Neural cell (in vitro differentiated cells): ENCODE results near the gene TYW1B. TPM values are rescaled to one million over a fixed set of nuclear protein-coding genes. Genes with fewer than 3 reads are reported as not detected.
"Not testable (repeated sequence)": the region's sequence is repeated elsewhere in the genome, so short reads cannot be mapped to it uniquely, and the experiment has no call there.

ENCODE experiments used
- H2AFZ ChIP-seq: fragments of 200-600, 300-800 bp; sonication (generic), shearing (Covaris generic); 2 replicates; pipeline ENCODE4 v1.6.0; 2014; ENCODE audit warnings: low read depth, mild to moderate bottlenecking, antibody characterized with exemption, low read length, moderate library complexity
- H3F3A ChIP-seq: fragments of 200-600 bp; shearing (Covaris generic); 2 replicates; pipeline ENCODE4 v1.6.1; 2016; ENCODE audit warnings: mild to moderate bottlenecking, moderate library complexity, mixed read lengths, antibody characterized with exemption, low read length; ENCODE audit not compliant: insufficient read depth, poor library complexity, severe bottlenecking
- H3K27ac ChIP-seq: fragments of 200-600, 300-800 bp; sonication (generic), shearing (Covaris generic); 2 replicates; pipeline ENCODE4 v1.5.1; 2014; ENCODE audit warnings: mild to moderate bottlenecking, low read length, moderate library complexity
- H3K27me3 ChIP-seq: fragments of 300-800, 200-600 bp; sonication (generic), shearing (Covaris generic); 2 replicates; pipeline ENCODE4 v1.6.0; 2014; ENCODE audit warnings: mild to moderate bottlenecking, low read depth, low read length, moderate library complexity; ENCODE audit not compliant: insufficient read depth
- H3K36me3 ChIP-seq: fragments of 300-800, 200-600 bp; sonication (generic), shearing (Covaris generic); 2 replicates; pipeline ENCODE4 v1.5.1; 2014; ENCODE audit warnings: mild to moderate bottlenecking, antibody characterized with exemption, low read length, moderate library complexity; ENCODE audit not compliant: insufficient read depth
- H3K4me2 ChIP-seq: fragments of 300-800, 200-600 bp; sonication (generic), shearing (Covaris generic); 2 replicates; pipeline ENCODE4 v1.6.0; 2014; ENCODE audit warnings: mild to moderate bottlenecking, low read length
- H3K4me3 ChIP-seq: fragments of 300-800, 200-600 bp; sonication (generic), shearing (Covaris generic); 2 replicates; pipeline ENCODE4 v1.5.1; 2014; ENCODE audit warnings: mild to moderate bottlenecking, low read length, moderate library complexity
- H3K79me2 ChIP-seq: fragments of 200-600 bp; shearing (Covaris generic); replicated peaks from 2 replicates; pipeline ENCODE4 v1.6.0; 2014; ENCODE audit warnings: mild to moderate bottlenecking, low read length, moderate library complexity; ENCODE audit not compliant: insufficient read depth
- H3K9ac ChIP-seq: fragments of 300-800, 200-600 bp; sonication (generic), shearing (Covaris generic); 2 replicates; pipeline ENCODE4 v1.6.1; 2016; ENCODE audit warnings: mild to moderate bottlenecking, low read length, mixed read lengths
- H3K9me2 ChIP-seq: fragments of 200-600 bp; shearing (Covaris generic); 2 replicates; pipeline ENCODE4 v1.6.1; 2016; ENCODE audit warnings: mild to moderate bottlenecking, low read length, mixed read lengths; ENCODE audit not compliant: insufficient read depth
- H3K9me3 ChIP-seq: fragments of 200-600, 300-800 bp; sonication (generic), shearing (Covaris generic); 2 replicates; pipeline ENCODE4 v1.6.1; 2016; ENCODE audit warnings: mild to moderate bottlenecking, mixed run types, low read length, moderate library complexity, mixed read lengths
- H4K20me1 ChIP-seq: fragments of 200-600 bp; shearing (Covaris generic); 2 replicates; pipeline ENCODE4 v1.6.1; 2016; ENCODE audit warnings: mild to moderate bottlenecking, mixed run types; ENCODE audit not compliant: insufficient read depth
- CTCF ChIP-seq: fragments of 450-650 bp; IDR thresholded peaks from 2 replicates; pipeline ENCODE4 v1.5.1; 2014; ENCODE audit warnings: antibody characterized with exemption, mild to moderate bottlenecking, moderate library complexity; ENCODE audit not compliant: poor library complexity, severe bottlenecking
- EP300 ChIP-seq: fragments of 450-650 bp; conservative IDR thresholded peaks from 2 replicates; pipeline ENCODE4 v1.6.1; 2014; ENCODE audit warnings: antibody characterized with exemption, mild to moderate bottlenecking, moderate library complexity; ENCODE audit not compliant: poor library complexity, severe bottlenecking
- EZH2 ChIP-seq: fragments of 200-600, 300-800 bp; shearing (Covaris generic), sonication (generic); IDR thresholded peaks from 2 replicates; pipeline ENCODE4 v1.6.1; 2014; ENCODE audit warnings: antibody characterized with exemption, low read length, borderline replicate concordance, mild to moderate bottlenecking; ENCODE audit not compliant: insufficient read depth, poor library complexity, severe bottlenecking
- MXI1 ChIP-seq: fragments of 450-650 bp; conservative IDR thresholded peaks from 2 replicates; pipeline ENCODE4 v1.6.1; 2014; ENCODE audit warnings: antibody characterized with exemption, mild to moderate bottlenecking; ENCODE audit not compliant: poor library complexity, severe bottlenecking
- POLR2AphosphoS5 ChIP-seq: IDR thresholded peaks from 2 replicates; pipeline ENCODE4 v1.6.1; 2012
- RAD21 ChIP-seq: fragments of 450-650 bp; conservative IDR thresholded peaks from 2 replicates; pipeline ENCODE4 v1.6.1; 2014; ENCODE audit warnings: antibody characterized with exemption, mild to moderate bottlenecking, moderate library complexity
- REST ChIP-seq: IDR thresholded peaks from 2 replicates; pipeline ENCODE4 v1.6.1; 2012; ENCODE audit warnings: borderline replicate concordance
- SMC3 ChIP-seq: fragments of 450-650 bp; conservative IDR thresholded peaks from 2 replicates; pipeline ENCODE4 v1.6.1; 2014; ENCODE audit warnings: antibody characterized with exemption, mild to moderate bottlenecking, moderate library complexity; ENCODE audit not compliant: poor library complexity
- TAF1 ChIP-seq: IDR thresholded peaks from 2 replicates; pipeline ENCODE4 v1.6.1; 2012; ENCODE audit warnings: low read depth
- polyA plus RNA-seq: library from polyadenylated mRNA; depleted of rRNA; stranded (reverse); fragments of >200 nt; gene quantifications from 2 replicates; pipeline ENCODE4 v1.2.3, GENCODE V29; 2014

Gene TYW1B
- polyA plus RNA-seq, 1 donor from 2014 or later: 0.97 TPM

GRCh38 chr7:72538856-72539255 lies 289.1 kb downstream of the TYW1B start:
- no peak overlapping the region for H2AFZ ChIP-seq
- no peaks in the 10 kb centered on the region for H3K9me3 ChIP-seq
- H4K20me1 ChIP-seq: no peaks in the 10 kb centered on the region
- H3K9ac ChIP-seq: no peak overlapping the region
- no peaks in the 10 kb centered on the region for H3K79me2 ChIP-seq
- no peak overlapping the region for H3K4me2 ChIP-seq
- H3K27ac ChIP-seq: peak overlapping the region; percentile 20
- TF ChIP-seq SMC3 (no peak), POLR2AphosphoS5 (no peak), TAF1 (no peak), CTCF (no peak), EP300 (no peak), REST (no peak), MXI1 (no peak), RAD21 (no peak), EZH2 (no peak)
- no peaks in the 10 kb centered on the region for H3K36me3 ChIP-seq
- H3K27me3 ChIP-seq: no peaks in the 10 kb centered on the region
- H3F3A ChIP-seq: no peaks in the 10 kb centered on the region
- H3K4me3 ChIP-seq: no peak overlapping the region
- no peaks in the 10 kb centered on the region for H3K9me2 ChIP-seq

- H3K9me2 ChIP-seq: no peaks in the 10 kb centered on the region
- TF ChIP-seq TAF1: no peak
- TF ChIP-seq POLR2AphosphoS5: no peak
- no peak for TF ChIP-seq RAD21
- no peak for TF ChIP-seq SMC3
- no peak for TF ChIP-seq CTCF
- TF ChIP-seq MXI1: no peak
- no peak for TF ChIP-seq EZH2
- no peak for TF ChIP-seq REST
- no peak for TF ChIP-seq EP300
- H2AFZ ChIP-seq: no peak overlapping the region
- no peak overlapping the region for H3K4me2 ChIP-seq
- H3K79me2 ChIP-seq: no peaks in the 10 kb centered on the region
- no peaks in the 10 kb centered on the region for H4K20me1 ChIP-seq
- no peak overlapping the region for H3K9ac ChIP-seq
- H3K27ac ChIP-seq: no peak overlapping the region
- H3F3A ChIP-seq: no peaks in the 10 kb centered on the region
- H3K4me3 ChIP-seq: no peak overlapping the region
- H3K9me3 ChIP-seq: no peaks in the 10 kb centered on the region
- H3K36me3 ChIP-seq: no peaks in the 10 kb centered on the region
- no peaks in the 10 kb centered on the region for H3K27me3 ChIP-seq
Measured at GRCh38 chr7:72538147-72538546, 289.9 kb downstream of the TYW1B start.

- H3K4me3 ChIP-seq, H4K20me1 ChIP-seq, H3K36me3 ChIP-seq, H3K9ac ChIP-seq, H2AFZ ChIP-seq, H3K4me2 ChIP-seq, H3K27me3 ChIP-seq, H3K79me2 ChIP-seq, H3K9me2 ChIP-seq, H3K9me3 ChIP-seq, H3K27ac ChIP-seq, H3F3A ChIP-seq: not testable (repeated sequence)
Measured at GRCh38 chr7:72536038-72536437, 292.0 kb downstream of the TYW1B start.
